Measurements from ENCODE around the gene AFF3.
"Not testable (repeated sequence)": the region's sequence is repeated elsewhere in the genome, so short reads cannot be mapped to it uniquely, and the experiment has no call there.

The AFF3 gene

DNA sequence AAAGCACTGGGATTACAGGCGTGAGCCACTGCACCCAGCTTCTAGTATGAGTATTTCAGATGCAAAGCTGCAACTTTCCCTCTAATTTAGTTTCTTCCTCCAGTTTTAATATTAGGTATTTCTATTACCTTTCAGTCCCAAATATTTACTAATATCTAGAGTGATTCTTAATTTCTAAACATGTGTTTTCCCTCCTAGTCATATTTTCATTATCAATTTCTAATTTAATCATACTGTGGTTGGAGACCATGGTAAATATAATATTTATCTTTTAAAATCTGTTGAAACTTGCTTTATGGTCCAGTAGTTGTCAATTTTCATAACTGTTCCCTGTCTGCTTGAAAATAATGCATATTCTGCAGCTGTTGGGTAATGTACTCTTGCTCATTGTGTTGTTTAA lies 406.6 kb downstream of the AFF3 start:
- no peak for DNase-seq (ENCODE audit: low read depth)
- no peak overlapping the region for H3K4me3 ChIP-seq (ENCODE audit: low read depth, low read length)
- TF ChIP-seq CTCF (IDR thresholded peaks at IDR 0.05; ENCODE audit: control insufficient read depth, extremely low read depth, insufficient read depth), result no peak

- not testable (repeated sequence) for H3K4me3 ChIP-seq (ENCODE audit: low read depth, low read length); DNase-seq (ENCODE audit: low read depth)
Measured at GRCh38 chr2:99735314-99735713, 407.1 kb downstream of the AFF3 start.

DNA sequence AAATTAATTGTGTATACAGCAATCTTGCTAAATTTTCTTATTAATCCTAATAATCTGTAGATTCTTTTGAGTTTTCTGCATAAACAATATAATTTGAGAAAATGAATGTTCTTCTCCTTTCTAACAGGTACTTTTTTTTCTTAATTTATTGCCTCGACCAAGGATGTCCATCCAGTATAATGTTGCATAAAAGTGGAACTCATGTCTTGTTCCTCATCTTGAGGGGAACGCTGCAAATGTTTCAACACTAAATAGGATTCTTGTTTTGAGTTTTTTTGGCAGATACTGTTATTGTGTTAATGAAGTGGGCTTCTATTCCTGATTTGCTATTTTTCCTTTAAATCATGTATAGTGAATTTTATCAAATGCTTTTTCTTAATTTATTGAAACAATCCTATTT lies 408.2 kb downstream of the AFF3 start:
- DNase-seq (ENCODE audit: low read depth), result no peak
- H3K4me3 ChIP-seq (ENCODE audit: low read depth, low read length), result no peak overlapping the region
- no peak for TF ChIP-seq CTCF (IDR thresholded peaks at IDR 0.05; ENCODE audit: control insufficient read depth, extremely low read depth, insufficient read depth)

DNA sequence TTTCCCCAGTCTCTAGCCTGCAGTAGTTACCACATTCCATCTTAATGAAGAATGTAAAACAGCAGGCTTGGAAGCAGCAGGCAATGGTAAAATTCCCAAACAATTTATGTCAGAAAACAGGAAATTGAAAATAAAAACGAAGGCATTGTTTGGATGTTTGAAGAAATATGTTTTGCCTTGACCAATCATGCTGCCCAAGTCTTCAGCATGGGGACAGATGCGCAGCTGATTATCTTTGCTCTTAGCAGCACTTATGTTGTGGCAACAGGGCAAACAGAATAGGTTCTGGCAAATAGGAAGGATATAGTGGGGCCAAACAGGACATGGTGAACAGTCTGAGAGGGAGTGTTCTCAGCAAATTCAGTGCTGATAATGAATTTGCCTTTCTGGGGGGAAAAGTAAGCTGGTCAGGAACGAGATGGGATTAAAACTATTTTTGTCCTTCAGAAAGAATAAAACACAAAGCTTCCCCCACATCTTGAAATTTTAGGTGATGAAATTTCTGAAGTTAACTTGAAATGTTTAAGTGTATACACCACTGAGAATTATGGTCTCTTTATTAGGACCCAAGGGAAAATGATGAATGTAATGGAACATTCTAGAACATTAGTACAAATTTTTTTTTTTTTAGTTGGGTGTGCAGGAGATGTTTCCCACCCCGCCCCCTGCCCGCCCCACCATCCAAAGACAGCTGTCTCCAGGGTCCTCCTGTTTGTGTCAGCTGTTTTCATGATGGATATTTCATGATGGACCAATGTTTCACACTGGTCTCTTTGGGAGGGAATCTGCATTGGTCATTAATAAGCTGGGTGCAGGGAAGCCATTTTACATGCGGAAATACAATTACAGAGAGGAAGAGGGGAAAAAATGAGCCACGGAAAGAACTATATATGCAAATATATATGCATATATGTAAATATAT lies 413.0 kb downstream of the AFF3 start:
- H3K4me3 ChIP-seq (ENCODE audit: low read depth, low read length), result no peak overlapping the region
- TF ChIP-seq CTCF (IDR thresholded peaks at IDR 0.05; ENCODE audit: control insufficient read depth, extremely low read depth, insufficient read depth), result no peak
- DNase-seq (ENCODE audit: low read depth), result no peak

DNA sequence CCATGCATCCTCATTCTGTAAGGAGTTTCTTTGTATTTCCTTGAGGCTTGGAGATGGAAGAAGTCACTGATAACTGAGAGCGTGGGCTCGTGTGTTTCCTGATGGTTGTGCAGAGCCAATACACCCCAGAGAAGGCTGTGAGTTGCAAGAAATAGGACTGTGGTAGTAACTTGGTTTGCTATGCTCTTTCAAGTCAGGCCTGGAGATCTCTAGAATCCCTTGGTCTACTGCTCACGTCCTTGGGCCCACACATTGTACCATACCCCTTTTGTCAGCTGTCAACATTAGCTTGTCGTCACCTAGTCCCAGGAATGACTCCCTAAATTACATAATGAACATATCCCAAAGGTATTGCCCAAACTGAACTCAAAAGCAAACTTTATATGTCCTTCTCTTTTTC lies 414.2 kb downstream of the AFF3 start:
- no peak for TF ChIP-seq CTCF (IDR thresholded peaks at IDR 0.05; ENCODE audit: control insufficient read depth, extremely low read depth, insufficient read depth)

DNA sequence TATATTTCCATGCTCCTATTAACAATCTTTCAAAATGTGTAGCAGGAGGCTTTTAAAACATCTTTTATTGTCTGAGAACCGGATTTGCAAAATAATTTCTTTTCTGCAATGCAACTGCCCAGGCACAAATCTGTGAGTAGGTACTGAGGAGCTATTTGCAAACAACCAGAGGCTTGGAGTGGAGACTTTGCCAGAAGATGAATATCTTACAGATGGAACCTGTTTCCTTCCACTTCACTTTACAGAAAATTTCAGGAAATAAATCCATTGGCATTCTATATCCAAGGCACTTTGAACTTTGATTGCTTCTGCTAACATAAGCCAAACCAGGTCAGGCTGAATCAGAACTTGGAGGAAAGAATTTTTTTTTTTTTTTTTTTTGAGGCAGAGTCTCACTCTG lies 415.2 kb downstream of the AFF3 start:
- DNase-seq (ENCODE audit: low read depth), result peak; percentile 91
- TF ChIP-seq CTCF (IDR thresholded peaks at IDR 0.05; ENCODE audit: control insufficient read depth, extremely low read depth, insufficient read depth), result no peak
- H3K4me3 ChIP-seq (ENCODE audit: low read depth, low read length), result peak overlapping the region; percentile 37

More for the DNA sequence above, 414.2 kb downstream of the AFF3 start:
- no peak overlapping the region for H3K4me3 ChIP-seq (ENCODE audit: low read depth, low read length)
- no peak for DNase-seq (ENCODE audit: low read depth)

GRCh38 chr2:99726691-99727090 lies 415.7 kb downstream of the AFF3 start:
- peak overlapping the region; percentile 37 for H3K4me3 ChIP-seq (ENCODE audit: low read depth, low read length)
- DNase-seq (ENCODE audit: low read depth), result no peak
- TF ChIP-seq CTCF (IDR thresholded peaks at IDR 0.05; ENCODE audit: control insufficient read depth, extremely low read depth, insufficient read depth), result no peak

Data from LNCaP clone FGC (cell line).